ENCODE measurements around the gene PECR. TPM values are rescaled to one million over a fixed set of nuclear protein-coding genes. Genes with fewer than 3 reads are reported as not detected.
A peak's percentile ranks its signal among the peaks of the same experiment; 100 is the strongest.

The PECR gene
- total and polyA plus RNA-seq, 2 of the 13 experiments (the other 11 are each of a cell fraction or from before 2014, with no cell fraction given) = 151 to 153 TPM

- TF ChIP-seq ZNF609 (CRISPR knock-in tag; IDR thresholded peaks at IDR 0.05; ENCODE audit: borderline replicate concordance) = peak; percentile 82
- TF ChIP-seq JUN (CRISPR knock-in tag; IDR thresholded peaks at IDR 0.05) = peak; percentile 73; the same call in 1 of the 2 replicates
- peak; percentile 70 for TF ChIP-seq PHF20 (CRISPR knock-in tag; IDR thresholded peaks at IDR 0.05)
- TF ChIP-seq KLF13 (CRISPR knock-in tag; IDR thresholded peaks at IDR 0.05) = peak; percentile 90; the same call in 1 of the 2 replicates
- peak; percentile 48; the same call in 1 of the 2 replicates for TF ChIP-seq HNF4A (CRISPR knock-in tag; IDR thresholded peaks at IDR 0.05)
- TF ChIP-seq FLYWCH1 (CRISPR knock-in tag; IDR thresholded peaks at IDR 0.05) = no peak
- no peak; the same call in none of the 2 replicates for TF ChIP-seq CBX5 (CRISPR knock-in tag; IDR thresholded peaks at IDR 0.05; ENCODE audit: borderline replicate concordance)
- peak; percentile 77; the same call in 1 of the 2 replicates for TF ChIP-seq JDP2 (CRISPR knock-in tag; IDR thresholded peaks at IDR 0.05; ENCODE audit: borderline replicate concordance)
- no peak for TF ChIP-seq SNRNP70 (IDR thresholded peaks at IDR 0.05; ENCODE audit: low read depth, low read length)
- TF ChIP-seq DNMT3B (CRISPR knock-in tag; conservative IDR thresholded peaks at IDR 0.05) = no peak
- peak; percentile 92 for TF ChIP-seq ZNF564 (CRISPR knock-in tag; IDR thresholded peaks at IDR 0.05)
- peak; percentile 95 for TF ChIP-seq ZNF451 (CRISPR knock-in tag; IDR thresholded peaks at IDR 0.05)
- peak; percentile 82; the same call in 1 of the 2 replicates for TF ChIP-seq ZNF614 (CRISPR knock-in tag; IDR thresholded peaks at IDR 0.05; ENCODE audit: borderline replicate concordance)
- peak; percentile 81; the same call in 1 of the 2 replicates for TF ChIP-seq NFE2L1 (CRISPR knock-in tag; IDR thresholded peaks at IDR 0.05; ENCODE audit: borderline replicate concordance)
- peak; percentile 78; the same call in 1 of the 2 replicates for TF ChIP-seq KDM2A (CRISPR knock-in tag; IDR thresholded peaks at IDR 0.05; ENCODE audit: borderline replicate concordance, low read depth)
- 0 out of 2 replicates have a peak, but pooled peaks have one; percentile 87 for TF ChIP-seq TOPORS (CRISPR knock-in tag; IDR thresholded peaks at IDR 0.05)
- TF ChIP-seq ZNF136 (CRISPR knock-in tag; IDR thresholded peaks at IDR 0.05; ENCODE audit: low read depth) = 0 out of 2 replicates have a peak, but pooled peaks have one; percentile 33
- TF ChIP-seq ZNF530 (CRISPR knock-in tag; IDR thresholded peaks at IDR 0.05; ENCODE audit: low read depth) = no peak
- TF ChIP-seq SKIL (CRISPR knock-in tag; IDR thresholded peaks at IDR 0.05; ENCODE audit: borderline replicate concordance) = peak; percentile 42; the same call in 1 of the 2 replicates
Observed at GRCh38 chr2:216081487-216082116, at the start of gene PECR, which contains the start of gene TMEM169 (continued).
